Suprapubic skin (tissue), 4 donors: Measurements from ENCODE around the gene XPC.

ENCODE experiments used
- EP300 ChIP-seq: sonication (generic); formaldehyde crosslinking; IDR thresholded peaks from one replicate; pipeline ENCODE4 v1.6.1; 2017; ENCODE audit warnings: antibody characterized with exemption
- POLR2A ChIP-seq, 2 donors: fragments of 450-650 bp; IDR thresholded peaks; one replicate each; pipeline ENCODE4 v1.6.1; 2017; ENCODE audit warnings: antibody characterized with exemption in 2 of 2, mild to moderate bottlenecking in 2 of 2, moderate library complexity in 2 of 2
- POLR2AphosphoS5 ChIP-seq, 3 donors: sonication (generic); formaldehyde crosslinking; IDR thresholded peaks; one replicate each; pipeline ENCODE4 v1.6.1; 2017; ENCODE audit warnings: antibody characterized with exemption in 3 of 3
- TF ChIP-seq, protein P1 (sequence below), 2 donors: fragments of 200-600 bp in 1 of 2; fragments of 450-650 bp in 1 of 2; sonication (generic) in 1 of 2; IDR thresholded peaks; one replicate each; pipeline ENCODE4 v1.5.1; 2016 to 2019; ENCODE audit warnings: antibody characterized with exemption in 2 of 2, mild to moderate bottlenecking in 1 of 2, moderate library complexity in 1 of 2

DNA sequence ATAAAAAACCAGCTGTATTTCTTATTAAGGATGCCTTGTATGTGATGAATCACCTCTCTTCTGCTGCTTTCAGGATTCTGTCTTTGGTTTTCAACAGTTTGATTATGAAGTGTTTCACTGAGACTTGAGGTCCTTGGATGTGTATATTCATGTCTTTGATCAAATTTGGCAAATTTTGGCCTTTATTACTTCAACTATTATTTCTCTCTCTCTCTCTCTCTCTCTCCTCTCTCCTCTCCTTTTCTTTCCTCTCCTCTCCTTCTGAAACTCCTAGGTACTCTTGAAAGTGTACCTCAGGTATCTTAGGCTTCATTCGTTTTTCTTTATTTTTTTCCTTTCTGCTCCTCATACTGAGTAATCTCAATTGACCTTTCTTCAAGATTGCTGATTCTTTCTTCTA is 43.5 kb upstream of the XPC start:
- TF ChIP-seq, protein P1, sequence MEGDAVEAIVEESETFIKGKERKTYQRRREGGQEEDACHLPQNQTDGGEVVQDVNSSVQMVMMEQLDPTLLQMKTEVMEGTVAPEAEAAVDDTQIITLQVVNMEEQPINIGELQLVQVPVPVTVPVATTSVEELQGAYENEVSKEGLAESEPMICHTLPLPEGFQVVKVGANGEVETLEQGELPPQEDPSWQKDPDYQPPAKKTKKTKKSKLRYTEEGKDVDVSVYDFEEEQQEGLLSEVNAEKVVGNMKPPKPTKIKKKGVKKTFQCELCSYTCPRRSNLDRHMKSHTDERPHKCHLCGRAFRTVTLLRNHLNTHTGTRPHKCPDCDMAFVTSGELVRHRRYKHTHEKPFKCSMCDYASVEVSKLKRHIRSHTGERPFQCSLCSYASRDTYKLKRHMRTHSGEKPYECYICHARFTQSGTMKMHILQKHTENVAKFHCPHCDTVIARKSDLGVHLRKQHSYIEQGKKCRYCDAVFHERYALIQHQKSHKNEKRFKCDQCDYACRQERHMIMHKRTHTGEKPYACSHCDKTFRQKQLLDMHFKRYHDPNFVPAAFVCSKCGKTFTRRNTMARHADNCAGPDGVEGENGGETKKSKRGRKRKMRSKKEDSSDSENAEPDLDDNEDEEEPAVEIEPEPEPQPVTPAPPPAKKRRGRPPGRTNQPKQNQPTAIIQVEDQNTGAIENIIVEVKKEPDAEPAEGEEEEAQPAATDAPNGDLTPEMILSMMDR (IDR thresholded peaks at IDR 0.05), result no peak
- TF ChIP-seq POLR2A (IDR thresholded peaks at IDR 0.05) (no peak), POLR2AphosphoS5 (IDR thresholded peaks at IDR 0.05) (no peak), EP300 (no peak)
